ENCODE data around the gene POTEG. TPM values are rescaled to one million over a fixed set of nuclear protein-coding genes. Genes with fewer than 3 reads are reported as not detected.
"Not testable (repeated sequence)": the region's sequence is repeated elsewhere in the genome, so short reads cannot be mapped to it uniquely, and the experiment has no call there.

POTEG gene
- total RNA-seq, 1 experiment from 2014 or later: not detected

- DNase-seq (ENCODE audit: low read depth, low spot score); H2AFZ ChIP-seq (ENCODE audit: low read depth, low read length, poor library complexity, severe bottlenecking); H3K4me1 ChIP-seq (ENCODE audit: control insufficient read depth in 1 of 2, insufficient read depth in 2 of 2, low read length in 2 of 2); H3K27me3 ChIP-seq (ENCODE audit: insufficient read depth, low read length); H3K4me2 ChIP-seq (ENCODE audit: low read length); H3K27ac ChIP-seq (ENCODE audit: low read depth, low read length); BruUV-seq (replicated peaks); RAD21 ChIA-PET (ENCODE audit: low non-redundant PET in 1 of 2, low total read pairs in 2 of 2, uncharacterized antibody in 2 of 2, unreplicated experiment in 2 of 2); intact Hi-C loops (cut with micrococcal nuclease); H3K9ac ChIP-seq (ENCODE audit: low read length); ATAC-seq; H3K4me3 ChIP-seq (replicated peaks in 1 of 2; ENCODE audit: low read depth in 1 of 2, low read length in 2 of 2); H3K79me2 ChIP-seq (ENCODE audit: insufficient read depth, low read length); CTCF ChIA-PET; POLR2A ChIA-PET; H3K9me3 ChIP-seq (ENCODE audit: control insufficient read depth in 1 of 2, insufficient read depth in 1 of 2, low read depth in 1 of 2, low read length in 2 of 2); H3K9me2 ChIP-seq (ENCODE audit: insufficient read depth); H3K36me3 ChIP-seq (ENCODE audit: control insufficient read depth in 1 of 2, insufficient read depth in 2 of 2, low read length in 2 of 2); H4K20me1 ChIP-seq (ENCODE audit: insufficient read depth): not testable (repeated sequence)
These were observed 72.4 kb downstream of the POTEG start for GRCh38 chr14:19361636-19362253.

GRCh38 chr14:19360937-19361635 lies 73.1 kb downstream of the POTEG start:
- BruUV-seq (replicated peaks); H3K4me3 ChIP-seq (replicated peaks in 1 of 2; ENCODE audit: low read depth in 1 of 2, low read length in 2 of 2); H3K9me2 ChIP-seq (ENCODE audit: insufficient read depth); H3K79me2 ChIP-seq (ENCODE audit: insufficient read depth, low read length); POLR2A ChIA-PET; H3K27ac ChIP-seq (ENCODE audit: low read depth, low read length); H3K4me1 ChIP-seq (ENCODE audit: control insufficient read depth in 1 of 2, insufficient read depth in 2 of 2, low read length in 2 of 2); DNase-seq (ENCODE audit: low read depth, low spot score); H3K4me2 ChIP-seq (ENCODE audit: low read length); H4K20me1 ChIP-seq (ENCODE audit: insufficient read depth); H2AFZ ChIP-seq (ENCODE audit: low read depth, low read length, poor library complexity, severe bottlenecking); RAD21 ChIA-PET (ENCODE audit: low non-redundant PET in 1 of 2, low total read pairs in 2 of 2, uncharacterized antibody in 2 of 2, unreplicated experiment in 2 of 2); H3K9ac ChIP-seq (ENCODE audit: low read length); H3K27me3 ChIP-seq (ENCODE audit: insufficient read depth, low read length); intact Hi-C loops (cut with micrococcal nuclease); H3K36me3 ChIP-seq (ENCODE audit: control insufficient read depth in 1 of 2, insufficient read depth in 2 of 2, low read length in 2 of 2); ATAC-seq; CTCF ChIA-PET; H3K9me3 ChIP-seq (ENCODE audit: control insufficient read depth in 1 of 2, insufficient read depth in 1 of 2, low read depth in 1 of 2, low read length in 2 of 2): not testable (repeated sequence)

Measured in HCT116 (cell line).